Activated T-helper 9 cell treated with anti-CD3 and anti-CD28 coated beads, Interleukin-2, amount 50 U/mL, for 16 hours (primary cell): ENCODE results near the gene SCN5A.

Experiments
- DNase-seq: peaks from one replicate; pipeline ENCODE4 v3.0.0-alpha.2; 2020; ENCODE audit warnings: low read depth

Gene SCN5A

GRCh38 chr3:38647217-38647970 is 2.1 kb downstream of the SCN5A start:
- no peak for DNase-seq

- DNase-seq: no peak
Observed at GRCh38 chr3:38646630-38647029, 2.9 kb downstream of the SCN5A start.

DNA sequence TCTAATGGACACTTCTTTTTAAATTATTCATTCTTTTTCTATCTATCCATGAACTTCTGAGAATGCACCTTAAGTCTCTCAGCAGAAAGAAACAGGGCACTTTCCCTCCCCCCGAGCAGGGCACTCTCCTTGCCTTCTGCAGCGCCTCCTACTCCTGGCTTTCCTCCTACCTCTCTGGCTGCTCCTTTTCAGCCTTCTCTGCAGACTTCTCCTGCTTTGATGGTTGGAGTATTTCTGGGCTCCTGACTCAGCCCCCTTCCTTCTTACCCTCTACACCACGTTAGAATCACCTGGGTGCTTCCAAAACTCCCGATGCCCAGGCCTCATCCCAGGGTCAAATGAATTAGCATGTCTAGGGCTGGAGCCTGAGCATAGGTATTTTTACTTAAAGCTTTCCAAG is 3.4 kb downstream of the SCN5A start:
- DNase-seq: no peak

GRCh38 chr3:38645601-38646000 is 3.9 kb downstream of the SCN5A start:
- no peak for DNase-seq

DNA sequence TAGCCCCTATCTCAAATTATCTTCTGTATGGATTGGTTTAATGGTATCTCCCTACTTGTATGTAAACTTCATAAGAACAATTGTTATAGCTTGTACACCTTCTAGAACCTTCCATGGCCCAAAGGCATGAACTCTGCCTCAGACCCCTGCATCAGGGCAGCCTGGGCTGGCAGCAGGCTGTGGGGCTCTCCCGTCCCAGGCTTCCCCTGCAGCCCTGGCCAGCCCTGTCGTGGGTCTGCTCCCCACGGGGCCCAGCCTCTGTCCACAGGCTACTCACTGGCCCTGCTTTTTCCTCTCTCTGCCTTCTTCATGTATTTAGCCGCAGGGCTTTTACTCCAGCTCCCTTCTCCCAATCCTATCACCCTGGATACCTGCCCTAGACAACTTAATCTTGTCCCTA is 4.4 kb downstream of the SCN5A start:
- DNase-seq: no peak

- DNase-seq: no peak
Observed at GRCh38 chr3:38644662-38645053, 4.8 kb downstream of the SCN5A start.

DNA sequence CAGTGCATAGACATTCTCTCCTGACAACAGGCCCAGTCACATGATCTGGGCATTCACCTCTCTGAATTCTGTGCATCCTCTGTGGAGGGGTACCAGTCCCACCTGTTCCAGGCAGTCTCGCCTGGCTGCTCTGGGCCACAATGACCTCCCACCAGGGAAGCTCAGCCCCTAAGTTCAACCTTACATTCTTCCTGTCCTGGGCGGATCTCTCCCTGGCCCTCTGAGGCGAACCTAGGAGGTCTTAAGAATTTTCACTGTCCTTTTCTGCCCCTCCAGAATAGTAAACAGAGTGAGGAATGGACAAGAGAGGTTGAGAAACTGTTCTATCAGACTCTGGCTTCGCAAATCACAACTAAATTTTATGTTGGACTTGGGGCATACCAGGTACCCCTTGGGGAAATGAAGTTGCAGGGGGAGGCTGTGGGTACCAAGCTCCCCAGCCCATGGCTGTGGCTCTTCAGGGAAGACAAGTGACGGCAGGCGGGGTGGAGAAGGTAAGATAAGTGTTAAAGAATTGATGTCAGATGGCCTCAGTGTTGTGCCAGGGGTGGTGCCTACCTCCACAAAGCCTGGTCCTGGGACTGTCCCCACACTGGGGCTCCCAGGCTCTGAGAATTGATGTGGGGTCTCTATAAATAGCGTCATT is 5.3 kb downstream of the SCN5A start:
- DNase-seq: no peak

DNA sequence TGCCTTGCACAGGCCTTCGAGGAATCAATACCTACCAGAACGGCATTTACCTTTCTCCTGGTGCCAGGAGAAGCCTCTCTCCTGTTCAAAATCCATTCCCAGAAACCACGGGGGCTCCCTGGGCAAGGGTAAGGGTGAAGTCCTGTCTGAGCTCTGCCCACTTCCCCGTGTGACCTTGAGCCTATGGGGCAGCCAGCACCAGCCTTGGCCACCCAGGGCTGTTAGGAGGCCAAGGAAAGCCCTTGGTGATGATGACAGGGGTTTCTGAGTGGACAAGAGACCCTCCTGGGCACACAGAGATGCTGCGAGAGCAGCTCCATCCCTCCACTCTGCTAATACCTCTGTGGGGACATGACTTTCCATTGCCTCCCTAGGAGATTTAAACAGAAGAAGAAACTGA is 5.9 kb downstream of the SCN5A start:
- no peak for DNase-seq

- no peak for DNase-seq
Observed at GRCh38 chr3:38643090-38643489, 6.4 kb downstream of the SCN5A start.

DNA sequence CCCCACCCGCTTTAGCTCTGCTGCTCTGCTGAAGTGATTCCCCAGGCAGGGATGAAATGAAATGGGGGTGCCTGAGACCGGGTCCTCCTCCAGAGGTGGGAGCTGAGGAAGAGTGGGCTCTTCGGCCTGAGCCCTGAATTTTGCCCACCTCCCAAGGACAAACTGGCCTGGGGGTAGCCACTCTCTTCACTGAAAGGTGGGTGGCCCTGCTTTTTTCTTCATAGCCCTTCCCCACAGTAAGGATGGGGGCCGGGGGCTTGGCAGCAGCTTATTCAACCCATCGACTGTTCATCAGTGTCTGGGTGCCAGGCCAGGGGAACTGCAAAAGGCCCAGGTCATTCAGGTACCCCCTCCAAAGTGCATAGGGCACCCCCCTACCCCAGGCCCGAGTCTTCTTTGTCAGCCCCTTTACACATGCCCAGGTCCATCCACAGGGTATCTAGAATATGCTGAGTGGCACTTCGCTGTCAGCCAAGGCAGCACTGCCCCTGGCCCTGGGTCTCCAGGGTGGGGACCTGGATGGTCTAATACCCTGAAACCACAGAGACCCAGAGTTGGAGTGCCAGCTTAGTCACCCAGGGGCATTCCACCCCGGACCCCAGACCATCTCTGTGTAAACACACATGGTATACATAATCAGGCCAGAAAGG is 7.9 kb downstream of the SCN5A start:
- no peak for DNase-seq

GRCh38 chr3:38640661-38641452 is 8.6 kb downstream of the SCN5A start:
- DNase-seq: no peak

- no peak for DNase-seq
Observed at GRCh38 chr3:38638354-38638753, 11.1 kb downstream of the SCN5A start.

- no peak for DNase-seq
Observed at GRCh38 chr3:38637906-38638305, 11.6 kb downstream of the SCN5A start.

DNA sequence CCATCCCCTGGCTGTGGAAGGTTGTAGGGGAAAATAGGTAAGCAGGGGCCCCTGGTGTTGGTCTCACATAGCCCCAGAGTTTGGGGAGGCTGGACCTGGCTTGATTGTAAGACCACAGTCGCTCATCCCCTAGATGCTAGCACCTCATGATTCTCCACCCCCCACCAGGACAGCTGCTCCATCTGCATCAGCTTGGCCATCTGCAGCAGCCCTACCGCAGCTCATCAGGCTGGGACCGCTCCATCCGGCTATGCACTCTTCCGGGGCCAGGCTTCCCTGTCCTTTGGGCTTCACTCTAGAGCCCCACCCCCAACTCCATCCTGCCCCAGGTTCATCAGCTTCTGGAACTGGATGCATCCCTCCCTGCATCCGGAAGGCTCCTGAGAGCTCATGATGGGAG is 12.6 kb downstream of the SCN5A start:
- no peak for DNase-seq

- DNase-seq: no peak
Observed at GRCh38 chr3:38636464-38636863, 13.0 kb downstream of the SCN5A start.

DNA sequence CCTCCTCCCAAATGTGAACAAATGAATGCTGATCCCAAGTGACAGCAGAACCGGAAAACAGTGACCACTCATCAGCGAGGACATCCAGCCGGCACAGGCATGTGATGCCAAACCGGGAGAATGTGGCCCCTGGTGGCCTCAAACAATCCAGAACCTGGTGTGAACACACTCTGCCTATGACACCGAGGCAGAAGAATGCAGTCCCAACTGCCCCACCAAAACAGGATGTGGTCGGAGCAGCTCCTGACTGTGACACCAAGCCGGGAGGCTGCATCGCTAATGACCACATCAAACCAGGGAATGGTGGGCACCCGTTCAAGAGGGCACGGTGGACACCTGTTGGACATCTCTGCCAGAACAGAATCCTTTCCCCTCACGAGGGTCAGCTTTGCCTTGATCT is 15.4 kb downstream of the SCN5A start:
- no peak for DNase-seq

- no peak for DNase-seq
Observed at GRCh38 chr3:38632989-38633388, 16.5 kb downstream of the SCN5A start.

DNA sequence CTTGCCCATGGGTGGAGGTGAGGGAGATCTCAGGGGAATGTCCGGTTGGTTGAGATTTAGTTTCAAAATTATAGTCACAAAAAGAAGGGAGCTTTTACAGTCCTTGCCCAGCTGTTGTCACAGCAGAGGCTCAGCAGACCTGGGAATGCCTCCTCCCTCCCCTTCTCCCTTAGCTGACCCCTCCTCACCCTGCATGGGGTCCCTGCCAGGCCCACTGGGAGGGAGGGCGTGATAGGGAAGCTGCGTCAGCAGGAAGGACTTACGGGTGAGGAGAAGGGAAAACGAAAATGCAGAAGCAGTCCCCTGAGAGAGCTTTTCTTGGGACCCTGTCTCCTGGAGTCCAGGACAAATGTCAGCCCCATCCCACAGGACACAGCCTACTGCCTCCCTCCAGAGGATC is 18.9 kb downstream of the SCN5A start:
- no peak for DNase-seq

- DNase-seq: no peak
Observed at GRCh38 chr3:38630070-38630469, 19.4 kb downstream of the SCN5A start.

- DNase-seq: no peak
Observed at GRCh38 chr3:38628835-38629234, 20.7 kb downstream of the SCN5A start.

GRCh38 chr3:38627956-38628355 is 21.5 kb downstream of the SCN5A start:
- DNase-seq: no peak

- DNase-seq: no peak
Observed at GRCh38 chr3:38626171-38626570, 23.3 kb downstream of the SCN5A start.

GRCh38 chr3:38623539-38623938 is 25.9 kb downstream of the SCN5A start:
- no peak for DNase-seq
